SK-N-MC (cell line): Measurements from ENCODE around the gene CNTN2.

ENCODE experiments used
- EZH2 ChIP-seq: fragments of 200-600 bp; sonication (generic); IDR thresholded peaks from one replicate; pipeline ENCODE4 v1.6.1; 2017; ENCODE audit warnings: antibody characterized with exemption
- POLR2AphosphoS5 ChIP-seq: IDR thresholded peaks from 2 replicates; pipeline ENCODE4 v1.6.1; 2012; ENCODE audit warnings: mild to moderate bottlenecking, low read depth, low read length, borderline replicate concordance

GRCh38 chr1:205095422-205095821 lies 52.4 kb downstream of the CNTN2 start:
- TF ChIP-seq POLR2AphosphoS5 = no peak
- no peak for TF ChIP-seq EZH2
